ENCODE data around the gene ENHO. TPM values are rescaled to one million over a fixed set of nuclear protein-coding genes. Genes with fewer than 3 reads are reported as not detected.
A peak's percentile ranks its signal among the peaks of the same experiment; 100 is the strongest.

ENHO gene
- total and polyA plus RNA-seq, 9 donors = 0.22 to 0.87 (median 0.33) TPM; not detected in 2

- H3K4me3 ChIP-seq = no peak overlapping the region
- H3K9me3 ChIP-seq = no peaks in the 10 kb centered on the region
- no peak for DNase-seq
- H3K27ac ChIP-seq = no peak overlapping the region
- WGBS, 3 donors = 87 to 88% (median 87%) methylated on average over 9 of the region's 9 CpGs
- H3K36me3 ChIP-seq = no peaks in the 10 kb centered on the region
- intact Hi-C loops (cut with DNase I) = no loop called here
- H3K4me1 ChIP-seq (ENCODE audit: insufficient read depth) = peaks cover 15% of the 10 kb centered on the region
- H3K27me3 ChIP-seq = no peaks in the 10 kb centered on the region
- TF ChIP-seq CTCF (IDR thresholded peaks at IDR 0.05) = no peak
- no peak for TF ChIP-seq EP300 (IDR thresholded peaks at IDR 0.05)
- TF ChIP-seq POLR2A (IDR thresholded peaks at IDR 0.05) = no peak
Observed at GRCh38 chr9:34558364-34558763, 35.6 kb upstream of the ENHO start.

GRCh38 chr9:34557426-34558321 lies 34.9 kb upstream of the ENHO start:
- no peak overlapping the region for H3K4me3 ChIP-seq
- H3K4me1 ChIP-seq (ENCODE audit: insufficient read depth) = peaks cover 15% of the 10 kb centered on the region
- H3K36me3 ChIP-seq = no peaks in the 10 kb centered on the region
- H3K9me3 ChIP-seq = no peaks in the 10 kb centered on the region
- TF ChIP-seq CTCF (IDR thresholded peaks at IDR 0.05) (no peak), POLR2A (IDR thresholded peaks at IDR 0.05) (no peak), EP300 (IDR thresholded peaks at IDR 0.05) (no peak)
- 68 to 77% (median 77%) methylated on average over 17 to 19 of the region's 19 CpGs for WGBS, 3 donors
- no peak overlapping the region for H3K27ac ChIP-seq
- peak in 1 of 5 donors; percentile 33 for DNase-seq
- intact Hi-C loops (cut with DNase I) = no loop called here
- H3K27me3 ChIP-seq = no peaks in the 10 kb centered on the region

- Histone ChIP-seq H3K9me3 (no peaks in the 10 kb centered on the region), H3K27me3 (no peaks in the 10 kb centered on the region), H3K4me1 (ENCODE audit: insufficient read depth) (peaks cover 14% of the 10 kb centered on the region), H3K27ac (no peak overlapping the region), H3K4me3 (no peak overlapping the region), H3K36me3 (no peaks in the 10 kb centered on the region)
- TF ChIP-seq CTCF (IDR thresholded peaks at IDR 0.05) (no peak), POLR2A (IDR thresholded peaks at IDR 0.05) (no peak), EP300 (IDR thresholded peaks at IDR 0.05) (no peak)
- DNase-seq = peak in 1 of 5 donors; percentile 28
- 70 to 75% (median 74%) methylated on average over 6 of the region's 6 CpGs for WGBS, 3 donors
- intact Hi-C loops (cut with DNase I) = no loop called here
Observed at GRCh38 chr9:34556949-34557348, 34.2 kb upstream of the ENHO start.

- Histone ChIP-seq H3K36me3 (no peaks in the 10 kb centered on the region), H3K9me3 (no peaks in the 10 kb centered on the region), H3K27ac (no peak overlapping the region), H3K4me1 (ENCODE audit: insufficient read depth) (peaks cover 12% of the 10 kb centered on the region), H3K4me3 (no peak overlapping the region), H3K27me3 (no peaks in the 10 kb centered on the region)
- no peak for TF ChIP-seq POLR2A (IDR thresholded peaks at IDR 0.05)
- 88 to 94% (median 89%) methylated on average over 13 of the region's 13 CpGs for WGBS, 3 donors
- intact Hi-C loops (cut with DNase I) = no loop called here
- DNase-seq = no peak
Observed at GRCh38 chr9:34555936-34556525, 33.2 kb upstream of the ENHO start.

- H3K36me3 ChIP-seq = no peaks in the 10 kb centered on the region
- no peaks in the 10 kb centered on the region for H3K27me3 ChIP-seq
- no peaks in the 10 kb centered on the region for H3K9me3 ChIP-seq
- 78 to 85% (median 82%) methylated on average over 5 of the region's 5 CpGs for WGBS, 3 donors
- peak in 1 of 5 donors; percentile 33 for DNase-seq
- TF ChIP-seq POLR2A (IDR thresholded peaks at IDR 0.05) (no peak), EP300 (IDR thresholded peaks at IDR 0.05) (no peak), CTCF (IDR thresholded peaks at IDR 0.05) (no peak)
- H3K27ac ChIP-seq = no peak overlapping the region
- intact Hi-C loops (cut with DNase I) = no loop called here
- no peak overlapping the region for H3K4me3 ChIP-seq
- H3K4me1 ChIP-seq (ENCODE audit: insufficient read depth) = peaks cover 8% of the 10 kb centered on the region
Observed at GRCh38 chr9:34555500-34555899, 32.7 kb upstream of the ENHO start.

Measured in ovary (tissue), 9 donors.